Measurements from ENCODE around the gene NFASC. TPM values are rescaled to one million over a fixed set of nuclear protein-coding genes. Genes with fewer than 3 reads are reported as not detected.

Gene NFASC
- total and polyA plus RNA-seq, 9 of the 15 experiments (the other 6 are each of a cell fraction or from before 2014, with no cell fraction given): 0.03 to 0.16 (median 0.06) TPM; not detected in 6

- CTCF ChIA-PET (ENCODE audit: low intra/inter-chr PET ratio): no interaction called here
- TF ChIP-seq TFAP4 (CRISPR knock-in tag; IDR thresholded peaks at IDR 0.05; ENCODE audit: borderline replicate concordance) (no peak), MED1 (CRISPR knock-in tag; IDR thresholded peaks at IDR 0.05; ENCODE audit: borderline replicate concordance) (no peak), TAF7 (tag; IDR thresholded peaks at IDR 0.05) (no peak), HOXB6 (CRISPR knock-in tag; IDR thresholded peaks at IDR 0.05; ENCODE audit: borderline replicate concordance) (no peak), POLR2B (IDR thresholded peaks at IDR 0.05; ENCODE audit: low read depth, partially characterized antibody) (no peak), ARID4B (CRISPR knock-in tag; IDR thresholded peaks at IDR 0.05) (no peak), ZBTB1 (CRISPR knock-in tag; IDR thresholded peaks at IDR 0.05; ENCODE audit: borderline replicate concordance, low read depth) (no peak), RNF219 (CRISPR knock-in tag; IDR thresholded peaks at IDR 0.05) (no peak), POLR3A (IDR thresholded peaks at IDR 0.05; ENCODE audit: borderline replicate concordance, extremely low read depth, insufficient read depth, insufficient read length) (no peak), ZNF121 (CRISPR knock-in tag; conservative IDR thresholded peaks at IDR 0.05) (no peak), PHTF2 (CRISPR knock-in tag; IDR thresholded peaks at IDR 0.05) (no peak), FOXJ2 (tag; IDR thresholded peaks at IDR 0.05) (no peak), BRD9 (IDR thresholded peaks at IDR 0.05; ENCODE audit: low read depth, partially characterized antibody) (no peak), MYNN (IDR thresholded peaks at IDR 0.05) (no peak), MYNN (CRISPR knock-in tag; IDR thresholded peaks at IDR 0.05) (no peak), ZNF707 (CRISPR knock-in tag; conservative IDR thresholded peaks at IDR 0.05) (no peak), ARHGAP35 (IDR thresholded peaks at IDR 0.05; ENCODE audit: partially characterized antibody) (no peak), FOSL1 (tag; conservative IDR thresholded peaks at IDR 0.05) (no peak)
Measured at GRCh38 chr1:205037539-205037938, 166.9 kb downstream of the NFASC start.

More at GRCh38 chr1:205037539-205037938, 166.9 kb downstream of the NFASC start:
- Histone ChIP-seq H3K9me1 (ENCODE audit: control insufficient read depth, insufficient read depth, low read length) (no peaks in the 10 kb centered on the region), H4K20me1 (replicated peaks; ENCODE audit: control insufficient read depth, insufficient read depth, low read length) (peaks cover 21% of the 10 kb centered on the region), H3K27ac (ENCODE audit: extremely low read depth, low read depth, low read length) (no peak overlapping the region), H3K79me2 (ENCODE audit: control insufficient read depth, insufficient read depth, low read length) (no peaks in the 10 kb centered on the region), H3K9ac (ENCODE audit: insufficient read depth in 1 of 2, low read depth in 2 of 2, low read length in 2 of 2) (no peak overlapping the region), H3K36me3 (ENCODE audit: control insufficient read depth, insufficient read depth, low read length) (no peaks in the 10 kb centered on the region), H3K4me3 (no peak overlapping the region), H3K4me2 (ENCODE audit: insufficient read depth, low read length) (no peak overlapping the region), H3K4me1 (replicated peaks in 1 of 2; ENCODE audit: control insufficient read depth in 2 of 2, insufficient read depth in 2 of 2, low read length in 2 of 2) (no peaks in the 10 kb centered on the region), H3K27me3 (ENCODE audit: control insufficient read depth in 2 of 2, insufficient read depth in 2 of 2, low read length in 2 of 2) (peaks cover 19 to 65% of the 10 kb centered on the region in 2 experiments), H2AFZ (ENCODE audit: low read depth, low read length) (no peak overlapping the region), H3K9me3 (replicated peaks; ENCODE audit: control insufficient read depth, insufficient read depth, low read depth, low read length) (no peaks in the 10 kb centered on the region)
- POLR2A ChIA-PET: no interaction called here
- no peak for FAIRE-seq
- intact Hi-C loops (cut with micrococcal nuclease) (no loop called here), in situ Hi-C loops (cut with MboI) (no loop called here)
- DNase-seq (ENCODE audit: extremely low read depth in 1 of 4, low spot score in 3 of 4): no peak
- under 1% methylated on average over 9 of the region's 9 CpGs for WGBS (ENCODE audit: insufficient coverage, low coverage, missing lambda C conversion rate)
- ATAC-seq: no peak
- no TSS peak for BruUV-seq (replicated peaks)

Measured in K562 (cell line).